ENCODE measurements around the gene BCL3. TPM values are rescaled to one million over a fixed set of nuclear protein-coding genes. Genes with fewer than 3 reads are reported as not detected.
"Not testable (repeated sequence)": the region's sequence is repeated elsewhere in the genome, so short reads cannot be mapped to it uniquely, and the experiment has no call there.

BCL3 gene
- total and polyA plus RNA-seq, 4 donors: 29.9 to 102 (median 41.3) TPM

DNA sequence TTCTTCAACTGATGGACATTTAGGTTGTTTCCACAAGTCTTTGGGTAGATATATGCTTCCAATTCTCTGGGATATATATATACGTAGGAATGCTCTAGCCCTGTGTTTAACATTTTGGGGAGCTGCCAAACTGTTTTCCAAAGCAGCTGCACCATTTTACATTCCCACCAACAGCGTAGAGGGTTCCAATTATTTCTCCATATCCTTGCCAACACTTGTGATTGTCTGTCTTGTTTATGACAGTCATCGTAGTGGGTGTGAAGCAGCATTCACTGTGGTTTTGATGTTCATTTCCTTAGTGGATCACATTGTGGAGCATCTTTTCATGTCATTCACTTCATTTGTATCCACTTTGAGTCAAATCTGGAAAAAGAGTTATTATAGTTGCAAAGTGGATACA is 24.5 kb downstream of the BCL3 start:
- ATAC-seq (ENCODE audit: low FRiP score) (no peak), DNase-seq (no peak)
- H3K27ac ChIP-seq (ENCODE audit: low read depth in 1 of 2, low read length in 2 of 2): no peak overlapping the region
- no peaks in the 10 kb centered on the region for H3K36me3 ChIP-seq (ENCODE audit: control insufficient read depth in 1 of 2, insufficient read depth in 2 of 2, low read length in 1 of 2)
- no peaks in the 10 kb centered on the region for H3K4me1 ChIP-seq (ENCODE audit: control insufficient read depth in 1 of 2, insufficient read depth in 2 of 2, low read length in 2 of 2)
- no peak overlapping the region for H3K4me3 ChIP-seq (ENCODE audit: low read length in 2 of 2)
- intact Hi-C loops (cut with DNase I): no loop called here
- peaks cover 0 to 2% of the 10 kb centered on the region in 2 donors for H3K27me3 ChIP-seq (ENCODE audit: control insufficient read depth in 1 of 2, insufficient read depth in 2 of 2, low read length in 1 of 2)
- no peaks in the 10 kb centered on the region for H3K9me3 ChIP-seq (ENCODE audit: control insufficient read depth, low read length)
- 25 to 30% methylated on average over 3 of the region's 3 CpGs for WGBS, 2 donors

GRCh38 chr19:44775676-44776240 is 27.2 kb downstream of the BCL3 start:
- DNase-seq: no peak
- Histone ChIP-seq H3K36me3 (ENCODE audit: control insufficient read depth in 1 of 2, insufficient read depth in 2 of 2, low read length in 1 of 2) (no peaks in the 10 kb centered on the region), H3K4me1 (ENCODE audit: control insufficient read depth in 1 of 2, insufficient read depth in 2 of 2, low read length in 2 of 2) (no peaks in the 10 kb centered on the region), H3K4me3 (ENCODE audit: low read length in 2 of 2) (no peak overlapping the region), H3K9me3 (ENCODE audit: control insufficient read depth, low read length) (no peaks in the 10 kb centered on the region), H3K27ac (ENCODE audit: low read depth in 1 of 2, low read length in 2 of 2) (no peak overlapping the region), H3K27me3 (ENCODE audit: control insufficient read depth in 1 of 2, insufficient read depth in 2 of 2, low read length in 1 of 2) (peaks cover 0 to 2% of the 10 kb centered on the region in 2 donors)
- WGBS, 2 donors: 80 to 82% methylated on average over 6 of the region's 6 CpGs
- no peak for ATAC-seq (ENCODE audit: low FRiP score)
- intact Hi-C loops (cut with DNase I): no loop called here

DNA sequence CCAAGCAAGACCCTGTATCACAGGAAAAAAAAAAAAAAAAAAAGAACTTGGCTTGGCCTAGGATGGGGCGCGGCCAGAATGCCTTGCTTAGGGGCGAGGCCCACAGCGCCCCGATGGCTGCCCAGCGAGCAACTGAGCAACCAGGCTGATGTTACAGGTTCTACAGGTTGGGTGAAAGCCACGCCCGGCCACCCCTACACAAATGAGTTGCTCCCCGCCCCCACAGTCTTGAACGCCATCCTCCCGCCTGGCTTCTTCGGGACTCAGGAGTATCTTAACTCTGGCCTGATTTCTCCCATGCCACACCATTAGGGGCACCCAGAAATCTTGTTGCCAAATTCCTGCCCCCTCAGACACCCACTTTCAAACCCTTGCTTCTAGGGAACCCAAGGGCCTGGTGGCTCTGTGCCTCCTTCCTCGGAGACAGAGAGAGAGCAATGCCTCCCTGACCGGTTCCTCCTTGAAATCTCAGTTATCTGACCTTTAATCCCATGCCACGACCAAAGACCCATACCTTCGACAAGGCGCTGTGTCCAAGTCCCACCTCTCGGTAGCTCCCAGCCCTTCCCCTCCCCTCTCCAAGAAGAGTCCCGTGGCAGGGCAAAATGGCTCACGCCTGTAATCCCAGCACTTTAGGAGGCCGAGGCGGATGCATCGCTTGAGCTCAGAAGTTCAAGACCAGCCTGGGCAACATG is 28.0 kb downstream of the BCL3 start:
- H3K36me3 ChIP-seq (ENCODE audit: control insufficient read depth in 1 of 2, insufficient read depth in 2 of 2, low read length in 1 of 2): no peaks in the 10 kb centered on the region
- peaks cover 0 to 2% of the 10 kb centered on the region in 2 donors for H3K27me3 ChIP-seq (ENCODE audit: control insufficient read depth in 1 of 2, insufficient read depth in 2 of 2, low read length in 1 of 2)
- 92 to 93% methylated on average over 23 of the region's 23 CpGs for WGBS, 2 donors
- intact Hi-C loops (cut with DNase I): no loop called here
- H3K9me3 ChIP-seq (ENCODE audit: control insufficient read depth, low read length): no peaks in the 10 kb centered on the region
- no peak overlapping the region for H3K4me3 ChIP-seq (ENCODE audit: low read length in 2 of 2)
- no peak for DNase-seq
- ATAC-seq (ENCODE audit: low FRiP score): no peak
- no peak overlapping the region for H3K27ac ChIP-seq (ENCODE audit: low read depth in 1 of 2, low read length in 2 of 2)
- no peaks in the 10 kb centered on the region for H3K4me1 ChIP-seq (ENCODE audit: control insufficient read depth in 1 of 2, insufficient read depth in 2 of 2, low read length in 2 of 2)

DNA sequence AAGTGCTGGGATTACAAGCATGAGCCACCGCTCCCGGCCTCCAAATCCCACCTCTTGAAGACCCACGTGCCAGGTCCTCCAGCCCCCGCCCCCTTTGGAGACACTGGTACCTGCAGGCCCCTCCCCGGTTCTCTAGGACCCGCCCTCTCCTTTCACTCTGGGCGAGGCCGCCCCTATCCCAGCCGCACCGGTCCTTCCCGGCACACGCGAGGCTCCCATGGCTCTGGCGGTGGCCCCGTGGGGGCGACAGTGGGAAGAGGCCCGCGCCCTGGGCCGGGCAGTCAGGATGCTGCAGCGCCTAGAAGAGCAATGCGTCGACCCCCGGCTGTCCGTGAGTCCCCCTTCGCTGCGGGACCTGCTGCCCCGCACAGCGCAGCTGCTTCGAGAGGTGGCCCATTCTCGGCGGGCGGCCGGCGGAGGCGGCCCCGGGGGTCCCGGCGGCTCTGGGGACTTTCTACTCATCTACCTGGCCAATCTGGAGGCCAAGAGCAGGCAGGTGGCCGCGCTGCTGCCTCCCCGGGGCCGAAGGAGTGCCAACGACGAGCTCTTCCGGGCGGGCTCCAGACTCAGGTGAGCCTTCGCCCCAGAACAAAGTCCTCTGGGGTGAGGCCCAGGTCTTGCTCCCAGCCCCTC is 29.3 kb downstream of the BCL3 start, which contains the start of gene CBLC:
Gene CBLC (plus strand): TSS at position 176 of the 633 bp plus-strand sequence. CDS start 42 bp downstream, at position 218.
- intact Hi-C loops (cut with DNase I): no loop called here
- DNase-seq (no peak), ATAC-seq (ENCODE audit: low FRiP score) (no peak)
- H3K4me3 ChIP-seq (ENCODE audit: low read length in 2 of 2): no peak within 1 kb of the TSS
- H3K36me3 ChIP-seq (ENCODE audit: control insufficient read depth in 1 of 2, insufficient read depth in 2 of 2, low read length in 1 of 2): no peaks in the 10 kb centered on the region
- no peaks in the 10 kb centered on the region for H3K9me3 ChIP-seq (ENCODE audit: control insufficient read depth, low read length)
- peaks cover 0 to 2% of the 10 kb centered on the region in 2 donors for H3K27me3 ChIP-seq (ENCODE audit: control insufficient read depth in 1 of 2, insufficient read depth in 2 of 2, low read length in 1 of 2)
- no peak within 1 kb of the TSS for H3K27ac ChIP-seq (ENCODE audit: low read depth in 1 of 2, low read length in 2 of 2)
- 8 to 11% methylated on average over 47 of the region's 47 CpGs for WGBS, 2 donors
- H3K4me1 ChIP-seq (ENCODE audit: control insufficient read depth in 1 of 2, insufficient read depth in 2 of 2, low read length in 2 of 2): no peaks in the 10 kb centered on the region

DNA sequence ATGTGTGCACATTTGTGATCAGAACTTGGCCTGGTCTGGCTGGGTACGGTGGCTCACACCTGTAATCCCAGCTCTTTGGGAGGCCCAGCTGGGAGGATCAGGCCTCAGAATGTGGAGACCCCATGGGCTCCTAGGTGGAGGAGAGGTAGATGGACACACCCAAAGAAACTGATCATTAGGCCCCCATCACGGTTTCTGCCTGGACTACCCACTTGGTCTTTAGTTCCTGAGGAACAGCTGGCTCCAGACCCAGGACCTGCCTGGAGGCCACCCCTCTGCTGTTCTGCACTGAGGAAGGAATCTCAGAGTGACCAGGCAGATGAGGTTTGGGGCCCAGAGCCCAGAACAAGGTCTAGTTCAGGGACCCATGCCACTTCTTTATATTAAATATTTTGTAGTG is 30.6 kb downstream of the BCL3 start:
- intact Hi-C loops (cut with DNase I): no loop called here
- H3K27me3 ChIP-seq (ENCODE audit: control insufficient read depth in 1 of 2, insufficient read depth in 2 of 2, low read length in 1 of 2): peaks cover 0 to 2% of the 10 kb centered on the region in 2 donors
- ATAC-seq (ENCODE audit: low FRiP score): no peak
- 94 to 100% methylated on average over 2 of the region's 2 CpGs for WGBS, 2 donors
- no peak overlapping the region for H3K27ac ChIP-seq (ENCODE audit: low read depth in 1 of 2, low read length in 2 of 2)
- H3K9me3 ChIP-seq (ENCODE audit: control insufficient read depth, low read length): no peaks in the 10 kb centered on the region
- no peak for DNase-seq
- H3K4me1 ChIP-seq (ENCODE audit: control insufficient read depth in 1 of 2, insufficient read depth in 2 of 2, low read length in 2 of 2): no peaks in the 10 kb centered on the region
- H3K36me3 ChIP-seq (ENCODE audit: control insufficient read depth in 1 of 2, insufficient read depth in 2 of 2, low read length in 1 of 2): no peaks in the 10 kb centered on the region
- no peak overlapping the region for H3K4me3 ChIP-seq (ENCODE audit: low read length in 2 of 2)

GRCh38 chr19:44781694-44782093 is 33.2 kb downstream of the BCL3 start:
- ATAC-seq (ENCODE audit: low FRiP score); H3K9me3 ChIP-seq (ENCODE audit: control insufficient read depth, low read length); H3K4me3 ChIP-seq (ENCODE audit: low read length in 2 of 2); H3K36me3 ChIP-seq (ENCODE audit: control insufficient read depth in 1 of 2, insufficient read depth in 2 of 2, low read length in 1 of 2); H3K4me1 ChIP-seq (ENCODE audit: control insufficient read depth in 1 of 2, insufficient read depth in 2 of 2, low read length in 2 of 2); H3K27me3 ChIP-seq (ENCODE audit: control insufficient read depth in 1 of 2, insufficient read depth in 2 of 2, low read length in 1 of 2); DNase-seq; H3K27ac ChIP-seq (ENCODE audit: low read depth in 1 of 2, low read length in 2 of 2): not testable (repeated sequence)
- 95 to 97% methylated on average over 2 of the region's 2 CpGs for WGBS, 2 donors
- intact Hi-C loops (cut with DNase I): loop anchor here (5.0 to 10.0 kb wide), 2 partner anchors 61 to 163 kb away; partner anchors contain the start of genes APOC2 (in 1 of the 2) and APOC4 (in 1 of the 2)

DNA sequence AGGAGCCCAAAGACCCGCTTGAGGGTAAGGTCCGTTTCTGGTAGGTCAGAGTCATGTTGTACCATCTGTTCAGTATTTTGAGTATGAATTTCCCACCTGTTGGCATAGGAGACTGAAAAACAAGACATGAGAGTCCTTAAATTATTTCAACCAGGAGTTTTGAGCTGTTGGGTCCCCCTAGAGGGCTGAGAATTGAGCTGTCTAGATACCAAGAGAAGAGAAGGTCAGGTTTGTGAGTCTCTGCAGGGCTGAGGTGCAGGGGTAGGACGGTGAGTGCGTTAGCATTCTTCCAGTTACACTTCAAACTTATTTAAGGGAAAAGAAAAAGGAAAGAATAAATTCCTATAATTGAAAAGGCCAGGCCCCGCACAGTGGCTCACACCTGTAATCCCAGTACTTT is 34.2 kb downstream of the BCL3 start:
- intact Hi-C loops (cut with DNase I): loop anchor here (5.0 to 10.0 kb wide), 2 partner anchors 60 to 162 kb away; partner anchors contain the start of genes APOC2 (in 1 of the 2) and APOC4 (in 1 of the 2)
- Histone ChIP-seq H3K27ac (ENCODE audit: low read depth in 1 of 2, low read length in 2 of 2) (no peak overlapping the region), H3K4me1 (ENCODE audit: control insufficient read depth in 1 of 2, insufficient read depth in 2 of 2, low read length in 2 of 2) (no peaks in the 10 kb centered on the region), H3K9me3 (ENCODE audit: control insufficient read depth, low read length) (no peaks in the 10 kb centered on the region), H3K36me3 (ENCODE audit: control insufficient read depth in 1 of 2, insufficient read depth in 2 of 2, low read length in 1 of 2) (no peaks in the 10 kb centered on the region), H3K27me3 (ENCODE audit: control insufficient read depth in 1 of 2, insufficient read depth in 2 of 2, low read length in 1 of 2) (peaks cover 0 to 1% of the 10 kb centered on the region in 2 donors), H3K4me3 (ENCODE audit: low read length in 2 of 2) (no peak overlapping the region)
- WGBS, 2 donors: 84 to 94% methylated on average over 5 of the region's 5 CpGs
- DNase-seq: no peak
- ATAC-seq (ENCODE audit: low FRiP score): no peak

GRCh38 chr19:44783545-44783944 is 35.0 kb downstream of the BCL3 start:
- WGBS, 2 donors: 93 to 96% methylated on average over 4 of the region's 4 CpGs
- no peaks in the 10 kb centered on the region for H3K4me1 ChIP-seq (ENCODE audit: control insufficient read depth in 1 of 2, insufficient read depth in 2 of 2, low read length in 2 of 2)

More at GRCh38 chr19:44783545-44783944, 35.0 kb downstream of the BCL3 start:
- no peak overlapping the region for H3K4me3 ChIP-seq (ENCODE audit: low read length in 2 of 2)
- ATAC-seq (ENCODE audit: low FRiP score) (no peak), DNase-seq (no peak)
- H3K9me3 ChIP-seq (ENCODE audit: control insufficient read depth, low read length): no peaks in the 10 kb centered on the region
- H3K27ac ChIP-seq (ENCODE audit: low read depth in 1 of 2, low read length in 2 of 2): no peak overlapping the region
- intact Hi-C loops (cut with DNase I): loop anchor here (5.0 to 10.0 kb wide), 2 partner anchors 59 to 161 kb away; partner anchors contain the start of genes APOC2 (in 1 of the 2) and APOC4 (in 1 of the 2)
- H3K27me3 ChIP-seq (ENCODE audit: control insufficient read depth in 1 of 2, insufficient read depth in 2 of 2, low read length in 1 of 2): no peaks in the 10 kb centered on the region
- H3K36me3 ChIP-seq (ENCODE audit: control insufficient read depth in 1 of 2, insufficient read depth in 2 of 2, low read length in 1 of 2): no peaks in the 10 kb centered on the region

Data from aorta (tissue), 5 donors.